Right atrium auricular region (tissue), 2 donors: ENCODE results near the gene HNRNPC. TPM values are rescaled to one million over a fixed set of nuclear protein-coding genes. Genes with fewer than 3 reads are reported as not detected.

Experiments
- DNase-seq: peaks from one replicate; pipeline ENCODE4 v3.0.0-alpha.2; 2019; ENCODE audit warnings: low spot score
- H3K27ac ChIP-seq, 2 donors: fragments of 200-600 bp; sonication (generic); 1 replicate in 1 of 2; 2 replicates in 1 of 2; pipeline ENCODE4 v1.5.1; 2016 to 2019
- H3K27me3 ChIP-seq, 2 donors: fragments of 200-600 bp; sonication (generic); one replicate each; pipeline versions ENCODE4 v1.5.1 to v1.6.0; 2017 to 2019
- H3K36me3 ChIP-seq: fragments of 200-600 bp; sonication (generic); one replicate; pipeline ENCODE4 v1.5.1; 2016
- H3K4me1 ChIP-seq, 2 donors: fragments of 200-600 bp; sonication (generic); one replicate each; pipeline versions ENCODE4 v1.5.1 to v1.6.0; 2017 to 2019
- H3K4me3 ChIP-seq, 2 donors: fragments of 200-600 bp; sonication (generic); 1 replicate in 1 of 2; 2 replicates in 1 of 2; pipeline ENCODE4 v1.5.1; 2017 to 2019; ENCODE audit warnings: mild to moderate bottlenecking in 1 of 2, moderate library complexity in 1 of 2
- H3K9me3 ChIP-seq, 2 donors: fragments of 200-600 bp; sonication (generic); one replicate each; pipeline ENCODE4 v1.5.1; 2019
- CTCF ChIP-seq, 2 donors: fragments of 200-600 bp; sonication (generic); IDR thresholded peaks; one replicate each; pipeline ENCODE4 v1.5.1; 2019; ENCODE audit warnings: antibody characterized with exemption in 2 of 2
- total RNA-seq, 2 donors: library from RNA; depleted of rRNA; stranded (reverse); fragments of >200 nt; gene quantifications; one replicate each; pipeline ENCODE4 v1.1.0, GENCODE V29; 2016

HNRNPC gene
- total RNA-seq, 2 donors from 2014 or later: 254 to 277 TPM

- no peaks in the 10 kb centered on the region for H3K27me3 ChIP-seq
- peaks cover 19% of the 10 kb centered on the region for H3K36me3 ChIP-seq
- TF ChIP-seq CTCF (IDR thresholded peaks at IDR 0.05): no peak
- H3K4me1 ChIP-seq: no peaks in the 10 kb centered on the region
- no peak overlapping the region for H3K27ac ChIP-seq
- DNase-seq: no peak
- no peak overlapping the region for H3K4me3 ChIP-seq
- no peaks in the 10 kb centered on the region for H3K9me3 ChIP-seq
These were observed 65.6 kb downstream of the HNRNPC start for GRCh38 chr14:21203470-21204166.

- Histone ChIP-seq H3K4me1 (no peaks in the 10 kb centered on the region), H3K36me3 (peaks cover 9% of the 10 kb centered on the region), H3K27me3 (no peaks in the 10 kb centered on the region), H3K9me3 (no peaks in the 10 kb centered on the region), H3K27ac (no peak overlapping the region), H3K4me3 (no peak overlapping the region)
- TF ChIP-seq CTCF (IDR thresholded peaks at IDR 0.05): no peak
- DNase-seq: no peak
These were observed 66.5 kb downstream of the HNRNPC start for GRCh38 chr14:21202463-21203358.

GRCh38 chr14:21201732-21202462, 67.3 kb downstream of the HNRNPC start:
- TF ChIP-seq CTCF (IDR thresholded peaks at IDR 0.05): no peak
- no peaks in the 10 kb centered on the region for H3K27me3 ChIP-seq
- peaks cover 0 to 6% of the 10 kb centered on the region in 2 donors for H3K9me3 ChIP-seq
- no peak for DNase-seq
- peaks cover 5% of the 10 kb centered on the region for H3K36me3 ChIP-seq
- no peak overlapping the region for H3K4me3 ChIP-seq
- no peak overlapping the region for H3K27ac ChIP-seq
- H3K4me1 ChIP-seq: no peaks in the 10 kb centered on the region

- H3K4me3 ChIP-seq: no peak overlapping the region
- peaks cover 5% of the 10 kb centered on the region for H3K36me3 ChIP-seq
- no peak for TF ChIP-seq CTCF (IDR thresholded peaks at IDR 0.05)
- no peaks in the 10 kb centered on the region for H3K27me3 ChIP-seq
- no peaks in the 10 kb centered on the region for H3K4me1 ChIP-seq
- peaks cover 0 to 8% of the 10 kb centered on the region in 2 donors for H3K9me3 ChIP-seq
- no peak overlapping the region for H3K27ac ChIP-seq
- DNase-seq: no peak
These were observed 68.3 kb downstream of the HNRNPC start for GRCh38 chr14:21200752-21201461.
